ENCODE measurements around the gene PWWP2A. TPM values are rescaled to one million over a fixed set of nuclear protein-coding genes. Genes with fewer than 3 reads are reported as not detected.

The PWWP2A gene
- total and polyA plus RNA-seq, 2 of the 8 experiments (the other 6 are each of a cell fraction or from before 2014, with no cell fraction given) = 18.5 to 63.0 TPM

- H2BK20ac ChIP-seq (ENCODE audit: low read length) = no peak overlapping the region
- no peak overlapping the region for H3K4me2 ChIP-seq (ENCODE audit: insufficient read depth in 1 of 2, low read depth in 2 of 2, low read length in 2 of 2)
- H3K36me3 ChIP-seq (ENCODE audit: control insufficient read depth in 2 of 4, insufficient read depth in 4 of 4, low read length in 3 of 4) = peaks cover 8 to 68% (median 32%) of the 10 kb centered on the region in 4 experiments
- H3K9me3 ChIP-seq (ENCODE audit: insufficient read depth in 2 of 2, low read depth in 1 of 2, low read length in 1 of 2) = no peaks in the 10 kb centered on the region
- H3K79me2 ChIP-seq (ENCODE audit: control insufficient read depth in 1 of 2, insufficient read depth in 2 of 2, low read length in 2 of 2) = no peaks in the 10 kb centered on the region
- H2BK12ac ChIP-seq (ENCODE audit: low read depth, low read length) = no peak overlapping the region
- no peak overlapping the region for H3K27ac ChIP-seq (ENCODE audit: low read depth, low read length)
- H3K9ac ChIP-seq (replicated peaks in 1 of 4; ENCODE audit: extremely low read depth in 1 of 4, low read depth in 3 of 4, low read length in 3 of 4) = no peak overlapping the region
- no peak overlapping the region for H3K4ac ChIP-seq (replicated peaks; ENCODE audit: insufficient read length, low read depth, low read length)
- no peaks in the 10 kb centered on the region for H4K20me1 ChIP-seq (replicated peaks in 1 of 2; ENCODE audit: control insufficient read depth in 1 of 2, insufficient read depth in 2 of 2, low read length in 2 of 2)
- no peak overlapping the region for H3K18ac ChIP-seq (ENCODE audit: extremely low read depth, low read length)
- POLR2A ChIA-PET (ENCODE audit: partially characterized antibody) = interaction anchor here (0.6 to 1.7 kb wide), 5 partner anchors 9 to 64 kb away, joined by 3 to 5 read pairs (median 3); partner anchors contain the start of gene PWWP2A
- TF ChIP-seq MAX (IDR thresholded peaks at IDR 0.05) = no peak
- TF ChIP-seq BRCA1 (IDR thresholded peaks at IDR 0.05; ENCODE audit: low read depth, low read length) = no peak
- TF ChIP-seq TAF7 (optimal IDR thresholded peaks at IDR 0.05; ENCODE audit: borderline replicate concordance, low read depth, low read length) = no peak
- TF ChIP-seq RNF2 (IDR thresholded peaks at IDR 0.05; ENCODE audit: borderline replicate concordance, low read depth, low read length, missing control alignments, poor library complexity, severe bottlenecking) = no peak
- TF ChIP-seq CREB1 (IDR thresholded peaks at IDR 0.05) = no peak
- TF ChIP-seq TBP (IDR thresholded peaks at IDR 0.05; ENCODE audit: low read depth, low read length) = no peak
- no peak for TF ChIP-seq BACH1 (IDR thresholded peaks at IDR 0.05; ENCODE audit: low read length)
- no peak for TF ChIP-seq SUZ12 (IDR thresholded peaks at IDR 0.05; ENCODE audit: low read length)
- no peak for TF ChIP-seq SP2 (IDR thresholded peaks at IDR 0.05; ENCODE audit: low read length)
- no peak for TF ChIP-seq POLR2A (IDR thresholded peaks at IDR 0.05; ENCODE audit: control extremely low read depth in 1 of 2, low read depth in 2 of 2, low read length in 2 of 2)
- TF ChIP-seq RBBP5 (IDR thresholded peaks at IDR 0.05; ENCODE audit: borderline replicate concordance, low read depth, low read length) = no peak
- no peak for TF ChIP-seq CEBPB (IDR thresholded peaks at IDR 0.05; ENCODE audit: low read depth, low read length)
- H2BK5ac ChIP-seq (ENCODE audit: low read depth, low read length) = no peak overlapping the region
- no peak overlapping the region for H3K56ac ChIP-seq (replicated peaks; ENCODE audit: insufficient read length, low read depth, low read length)
- H3K79me1 ChIP-seq (ENCODE audit: low read depth, low read length) = no peaks in the 10 kb centered on the region
- no peak overlapping the region for H2BK15ac ChIP-seq (ENCODE audit: low read length)
- FAIRE-seq (no peak), DNase-seq (ENCODE audit: low read depth in 1 of 2, low spot score in 2 of 2) (no peak)
- no peaks in the 10 kb centered on the region for H3K27me3 ChIP-seq (replicated peaks in 1 of 4; ENCODE audit: control insufficient read depth in 3 of 4, extremely low read depth in 1 of 4, insufficient read depth in 3 of 4, low read length in 3 of 4)
- H3K14ac ChIP-seq (ENCODE audit: insufficient read length) = no peak overlapping the region
- H3K4me3 ChIP-seq (ENCODE audit: extremely low read depth in 1 of 4, insufficient read depth in 2 of 4, low read depth in 3 of 4, low read length in 4 of 4) = no peak overlapping the region
- 95% methylated on average over 2 of the region's 2 CpGs; no CpG with 5 or more reads in 1 of the 2 experiments for WGBS, 2 experiments (ENCODE audit: extremely low coverage in 1 of 2, insufficient coverage in 1 of 2, insufficient read length in 1 of 2, insufficient replicate concordance in 2 of 2, low coverage in 1 of 2, low lambda C conversion rate in 2 of 2, missing lambda C conversion rate in 1 of 2)
- H3K23ac ChIP-seq (ENCODE audit: insufficient read length) = no peak overlapping the region
- no peak overlapping the region for H4K91ac ChIP-seq (replicated peaks; ENCODE audit: insufficient read length, low read length)
- H4K5ac ChIP-seq (ENCODE audit: insufficient read length, low read depth, low read length) = no peak overlapping the region
- H3K23me2 ChIP-seq (ENCODE audit: low read depth, low read length) = no peaks in the 10 kb centered on the region
- no peak overlapping the region for H4K8ac ChIP-seq (ENCODE audit: extremely low read depth, insufficient read depth, low read length)
- no peak overlapping the region for H2AFZ ChIP-seq (ENCODE audit: low read length)
- no peak overlapping the region for H2AK5ac ChIP-seq (ENCODE audit: low read depth, low read length)
- no peak overlapping the region for H2BK120ac ChIP-seq (replicated peaks; ENCODE audit: low read depth, low read length)
- no peaks in the 10 kb centered on the region for H3K4me1 ChIP-seq (replicated peaks in 1 of 4; ENCODE audit: control insufficient read depth in 3 of 4, insufficient read depth in 4 of 4, low read length in 3 of 4)
- CTCF ChIA-PET (ENCODE audit: partially characterized antibody) = interaction anchor here (0.7 to 3.0 kb wide), 8 partner anchors 9 to 280 kb away, joined by 3 to 17 read pairs (median 5); no protein-coding TSS in a partner anchor
Observed at GRCh38 chr5:160054831-160055230, 64.4 kb downstream of the PWWP2A start.
